Mucosa of descending colon (tissue), 3 donors: ENCODE results near the gene DDIT4. TPM values are rescaled to one million over a fixed set of nuclear protein-coding genes. Genes with fewer than 3 reads are reported as not detected.

Source experiments
- ATAC-seq: fragments of 200-7000 bp; cut with Tn5 transposase; one replicate; pipeline ENCODE4 v1.9.1; 2020; ENCODE audit warnings: mild to moderate bottlenecking, moderate library complexity
- DNase-seq, 3 donors: peaks; one replicate each; pipeline ENCODE4 v3.0.0-alpha.2; 2020
- H3K36me3 ChIP-seq: fragments of 200-600 bp; one replicate; pipeline ENCODE4 v1.8.0; 2021; ENCODE audit warnings: low read depth, mild to moderate bottlenecking
- H3K4me1 ChIP-seq: fragments of 200-600 bp; one replicate; pipeline ENCODE4 v1.8.0; 2021; ENCODE audit warnings: low read depth, mild to moderate bottlenecking
- H3K4me3 ChIP-seq: fragments of 200-600 bp; one replicate; pipeline ENCODE4 v1.8.0; 2021; ENCODE audit warnings: mild to moderate bottlenecking
- H3K9me3 ChIP-seq: fragments of 200-600 bp; one replicate; pipeline ENCODE4 v1.8.0; 2021; ENCODE audit warnings: mild to moderate bottlenecking
- intact Hi-C, 2 donors: fragments of 100-400 bp; cut with DNase I in 1 of 2; cut with micrococcal nuclease in 1 of 2; formaldehyde crosslinking; loops; one replicate each; pipeline versions ENCODE4 v1.11.0 to v1.11.1; 2022; cut with DNase I, micrococcal nuclease
- total RNA-seq, 3 donors: library from RNA; stranded (reverse); fragmentation: NEBNext Ultra II Directional in 2 of 3; extraction: Animal tissue kit (Norgen Biotek cat#: 25700) in 2 of 3; gene quantifications; one replicate each; pipeline versions ENCODE4 v1.2.1 to v1.2.4, GENCODE V29; 2021 to 2023
- TF ChIP-seq, protein P1 (sequence below): fragments of 200-600 bp; IDR thresholded peaks from one replicate; pipeline ENCODE4 v1.8.0; 2022; ENCODE audit warnings: antibody characterized with exemption, mild to moderate bottlenecking
- donor health status: DM: no; HTN: no; CAD: no; lungs with moderate emphysema.
- donor health status: DM: no; HTN: no; CAD: no.
- donor health status: DM: no; HTN: yes; CAD: no.

The DDIT4 gene
- total RNA-seq, 3 donors from 2014 or later, result 32.9 to 142 (median 49.6) TPM

DNA sequence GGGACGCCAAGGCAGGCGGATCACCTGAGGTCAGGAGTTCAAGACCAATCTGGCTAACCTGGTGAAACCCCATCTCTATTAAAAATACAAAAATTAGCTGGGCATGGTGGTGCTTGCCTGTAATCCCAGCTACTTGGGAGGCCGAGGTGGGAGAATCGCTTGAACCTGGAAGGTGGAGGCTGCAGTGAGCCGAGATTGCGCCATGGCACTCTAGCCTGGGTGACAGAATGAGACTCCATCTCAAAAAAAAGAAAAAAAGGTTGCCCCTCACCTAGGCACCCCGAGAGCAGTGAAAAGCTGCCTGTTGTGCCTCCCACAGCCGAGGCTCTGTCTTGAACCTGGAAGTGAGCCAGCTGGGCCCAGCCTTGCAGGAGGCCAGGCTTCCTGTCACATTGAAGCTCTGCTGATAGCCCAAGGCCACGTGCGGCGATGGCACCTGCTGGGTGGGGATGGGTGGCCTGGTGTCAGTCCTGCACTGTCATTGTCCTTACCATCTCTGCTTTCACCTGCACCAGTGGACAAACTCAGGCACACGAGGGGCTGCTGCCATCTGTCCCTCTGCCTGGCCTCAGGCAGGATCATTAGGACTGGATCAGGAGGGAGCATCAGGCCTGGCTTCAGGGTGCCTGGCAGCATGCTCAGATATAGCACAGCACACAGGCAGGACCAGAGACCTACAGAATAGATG is 43.2 kb downstream of the DDIT4 start:
- Histone ChIP-seq H3K4me1 (peaks cover 48% of the 10 kb centered on the region), H3K4me3 (no peak overlapping the region), H3K36me3 (no peaks in the 10 kb centered on the region), H3K9me3 (no peaks in the 10 kb centered on the region)
- intact Hi-C loops, result no loop called here
- DNase-seq, result peak; percentile 81 to 91 (median 84)
- ATAC-seq, result peak; percentile 25
- TF ChIP-seq, protein P1, sequence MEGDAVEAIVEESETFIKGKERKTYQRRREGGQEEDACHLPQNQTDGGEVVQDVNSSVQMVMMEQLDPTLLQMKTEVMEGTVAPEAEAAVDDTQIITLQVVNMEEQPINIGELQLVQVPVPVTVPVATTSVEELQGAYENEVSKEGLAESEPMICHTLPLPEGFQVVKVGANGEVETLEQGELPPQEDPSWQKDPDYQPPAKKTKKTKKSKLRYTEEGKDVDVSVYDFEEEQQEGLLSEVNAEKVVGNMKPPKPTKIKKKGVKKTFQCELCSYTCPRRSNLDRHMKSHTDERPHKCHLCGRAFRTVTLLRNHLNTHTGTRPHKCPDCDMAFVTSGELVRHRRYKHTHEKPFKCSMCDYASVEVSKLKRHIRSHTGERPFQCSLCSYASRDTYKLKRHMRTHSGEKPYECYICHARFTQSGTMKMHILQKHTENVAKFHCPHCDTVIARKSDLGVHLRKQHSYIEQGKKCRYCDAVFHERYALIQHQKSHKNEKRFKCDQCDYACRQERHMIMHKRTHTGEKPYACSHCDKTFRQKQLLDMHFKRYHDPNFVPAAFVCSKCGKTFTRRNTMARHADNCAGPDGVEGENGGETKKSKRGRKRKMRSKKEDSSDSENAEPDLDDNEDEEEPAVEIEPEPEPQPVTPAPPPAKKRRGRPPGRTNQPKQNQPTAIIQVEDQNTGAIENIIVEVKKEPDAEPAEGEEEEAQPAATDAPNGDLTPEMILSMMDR, result no peak

DNA sequence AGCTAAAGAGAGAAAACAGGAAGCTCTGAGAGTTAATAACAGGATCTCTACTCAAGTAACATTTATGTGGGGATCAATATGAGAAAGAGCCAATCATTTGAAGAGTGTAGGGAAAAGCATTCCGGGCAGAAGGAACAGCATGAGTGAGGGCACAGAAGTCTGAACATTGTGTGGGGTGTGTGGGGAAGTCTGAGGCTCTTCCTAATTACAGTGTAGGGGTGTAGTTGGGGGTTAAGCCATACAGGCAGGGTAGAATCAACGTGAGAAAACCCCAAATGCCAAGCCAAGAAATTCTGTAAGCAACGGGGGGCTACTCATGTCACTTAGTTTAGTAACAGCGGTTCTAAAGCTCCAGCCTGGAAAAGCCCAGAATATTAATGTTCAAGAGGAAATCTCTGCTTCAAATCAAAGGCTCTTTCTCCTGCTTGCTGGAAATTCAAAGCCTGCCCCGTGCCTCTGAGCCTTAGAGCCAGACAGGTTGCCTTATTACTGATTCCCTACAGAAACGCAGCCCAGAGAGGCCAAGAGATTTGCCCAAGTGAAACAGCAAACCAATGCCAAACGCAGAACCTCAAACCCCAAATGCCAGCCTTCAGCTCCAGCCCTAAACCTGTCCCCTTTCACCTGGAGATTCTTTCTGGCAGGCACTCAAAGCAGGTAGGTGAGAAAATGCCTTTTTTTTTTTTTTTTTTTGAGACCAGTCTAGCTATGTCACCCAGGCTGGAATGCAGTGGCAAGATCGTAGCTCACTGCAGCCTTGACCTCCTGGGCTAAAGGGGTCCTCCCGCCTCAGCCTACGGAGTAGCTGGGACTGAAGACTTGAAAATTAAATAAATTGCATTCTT is 44.9 kb downstream of the DDIT4 start:
- TF ChIP-seq, protein P1, result no peak
- ATAC-seq (no peak), DNase-seq (no peak)
- H3K9me3 ChIP-seq, result no peaks in the 10 kb centered on the region
- no peaks in the 10 kb centered on the region for H3K36me3 ChIP-seq
- H3K4me3 ChIP-seq, result no peak overlapping the region
- H3K4me1 ChIP-seq, result peaks cover 48% of the 10 kb centered on the region
- intact Hi-C loops, result no loop called here

DNA sequence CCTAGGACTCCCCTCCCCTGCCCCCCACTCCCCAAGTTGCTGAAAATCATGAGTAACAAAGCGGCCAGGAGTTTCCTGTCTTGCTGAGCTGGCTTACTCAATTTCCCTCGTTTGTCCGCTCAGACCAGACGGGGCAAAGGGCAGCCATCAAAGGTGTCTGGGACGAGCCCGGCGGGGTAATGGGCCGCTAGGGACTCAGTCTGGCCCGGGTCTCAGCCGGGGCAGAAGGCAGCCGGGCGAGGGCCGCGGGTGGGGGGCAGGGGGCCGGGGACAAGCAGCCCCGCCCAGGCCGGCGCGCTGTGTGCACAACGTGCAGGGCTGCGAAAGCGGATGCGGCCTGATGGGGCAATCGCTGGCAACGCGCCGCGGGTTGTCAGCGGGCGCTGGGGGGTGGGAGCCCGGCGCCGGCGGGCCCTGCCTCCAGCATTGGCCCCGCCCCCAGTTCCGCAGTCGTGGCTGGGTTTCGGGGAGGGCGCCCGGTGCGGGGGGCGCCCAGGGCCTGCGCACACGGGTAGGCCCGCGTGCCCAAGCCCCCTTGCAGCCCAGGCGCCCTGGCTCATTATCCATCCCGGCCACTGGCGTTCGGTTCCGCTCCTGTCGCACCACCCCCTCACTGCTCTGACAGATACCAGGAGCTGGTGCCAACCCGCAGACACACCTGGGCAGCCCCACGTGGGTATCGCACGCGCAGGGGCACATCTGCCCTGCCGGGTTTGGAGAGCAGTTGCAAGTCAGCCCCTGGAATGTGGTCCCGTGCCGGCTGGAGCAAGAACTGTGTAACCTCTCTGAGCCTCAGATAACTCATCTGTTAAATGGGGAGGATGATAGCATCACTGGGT is 45.9 kb downstream of the DDIT4 start:
- no peaks in the 10 kb centered on the region for H3K9me3 ChIP-seq
- DNase-seq (peak; percentile 90 to 96 (median 94)), ATAC-seq (peak; percentile 85)
- intact Hi-C loops, result no loop called here
- H3K36me3 ChIP-seq, result no peaks in the 10 kb centered on the region
- TF ChIP-seq, protein P1, result no peak
- peaks cover 48% of the 10 kb centered on the region for H3K4me1 ChIP-seq
- H3K4me3 ChIP-seq, result no peak overlapping the region

DNA sequence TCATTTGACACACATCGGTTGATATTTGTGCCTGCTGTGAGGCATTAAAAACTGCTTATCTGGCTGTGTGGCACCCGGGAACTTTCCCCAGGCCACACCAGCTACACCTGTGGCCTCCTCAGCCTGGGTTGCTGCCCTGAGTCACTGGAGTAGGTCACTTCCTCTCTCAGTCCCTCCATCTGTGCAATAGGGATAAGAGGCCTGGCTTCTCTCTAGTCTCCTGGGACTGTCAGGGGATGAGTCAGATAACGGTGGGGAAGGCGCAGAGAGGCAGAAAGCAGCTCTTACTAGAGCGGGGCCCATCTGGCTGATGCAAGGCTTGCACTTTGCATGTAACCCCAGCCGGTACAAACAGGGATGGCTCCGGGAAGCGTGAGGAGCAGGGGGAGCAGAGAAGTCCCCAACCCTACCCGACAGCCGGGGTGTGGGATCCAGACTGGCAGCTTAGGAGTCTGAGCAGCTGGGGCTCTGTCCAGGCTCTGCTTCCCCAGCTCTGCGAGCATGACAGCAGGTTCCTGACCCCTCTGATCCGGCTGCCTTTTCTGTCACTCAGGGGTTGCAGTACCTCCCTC is 47.0 kb downstream of the DDIT4 start:
- H3K36me3 ChIP-seq, result no peaks in the 10 kb centered on the region
- no peak overlapping the region for H3K4me3 ChIP-seq
- TF ChIP-seq, protein P1, result no peak
- intact Hi-C loops, result no loop called here
- H3K4me1 ChIP-seq, result peaks cover 38% of the 10 kb centered on the region
- DNase-seq, result peak in 2 of 3 donors; percentile 58 to 84
- H3K9me3 ChIP-seq, result no peaks in the 10 kb centered on the region
- ATAC-seq, result peak; percentile 58
